Naive thymus-derived CD8-positive, alpha-beta T cell (primary cell): ENCODE measurements around the gene ANKS1B. TPM values are rescaled to one million over a fixed set of nuclear protein-coding genes. Genes with fewer than 3 reads are reported as not detected.
"Not testable (repeated sequence)": the region's sequence is repeated elsewhere in the genome, so short reads cannot be mapped to it uniquely, and the experiment has no call there.

Source experiments
- ATAC-seq, 2 donors: fragments of 150-1000 bp; cut with Tn5 transposase in 1 of 2; sonication (Bioruptor Pico), chemical (Tn5 transposase) in 1 of 2; 1 replicate in 1 of 2; 2 replicates in 1 of 2; pipeline ENCODE4 v1.10.0; 2021; ENCODE audit warnings: mild to moderate bottlenecking in 2 of 2, moderate library complexity in 2 of 2
- POLR2A ChIA-PET: fragments of 350-600 bp; sonication (Branson Sonifier 250); formaldehyde crosslinking; loops from one replicate; lab custom pipeline; 2021; ENCODE audit warnings: antibody characterized with exemption; lab: Charles Lee
- DNase-seq, 10 donors: peaks; one replicate each; pipeline versions ENCODE4 v3.0.0 to v3.0.0-alpha.2; 2020 to 2022
- H3K27ac Mint-ChIP-seq, 10 donors: one replicate each; pipeline ENCODE4 v1.8.0; 2020 to 2022; ENCODE audit warnings: mild to moderate bottlenecking in 10 of 10, mixed read lengths in 10 of 10, moderate library complexity in 4 of 10, inconsistent platforms in 1 of 10
- H3K27me3 Mint-ChIP-seq, 5 donors: one replicate each; pipeline ENCODE4 v1.8.0; 2021 to 2022; ENCODE audit warnings: mixed read lengths in 5 of 5
- H3K36me3 Mint-ChIP-seq, 3 donors: one replicate each; pipeline ENCODE4 v1.8.0; 2020 to 2022; ENCODE audit warnings: mixed read lengths in 3 of 3, mild to moderate bottlenecking in 2 of 3, inconsistent platforms in 1 of 3
- H3K4me1 Mint-ChIP-seq, 4 donors: one replicate each; pipeline ENCODE4 v1.8.0; 2021 to 2022; ENCODE audit warnings: mixed read lengths in 4 of 4
- H3K4me3 Mint-ChIP-seq, 10 donors: one replicate each; pipeline ENCODE4 v1.8.0; 2020 to 2022; ENCODE audit warnings: mild to moderate bottlenecking in 10 of 10, mixed read lengths in 10 of 10, moderate library complexity in 6 of 10, inconsistent platforms in 1 of 10
- H3K9me3 Mint-ChIP-seq, 9 donors: one replicate each; pipeline ENCODE4 v1.8.0; 2020 to 2022; ENCODE audit warnings: mixed read lengths in 9 of 9, mild to moderate bottlenecking in 3 of 9, inconsistent platforms in 1 of 9, moderate library complexity in 1 of 9
- polyA plus RNA-seq, 3 donors: library from polyadenylated mRNA; unstranded; fragments of 300-500 nt; fragmentation: Illumina TruSeq; gene quantifications; one replicate each; pipeline ENCODE4 v1.2.3, GENCODE V29; 2021
- total RNA-seq, 8 experiments: library from RNA in 2 of 8; stranded (reverse) in 2 of 8; gene quantifications; one replicate each; pipeline ENCODE4 v1.2.3 and lab custom pipeline; 2021 to 2026

ANKS1B gene
- total and polyA plus RNA-seq, 5 experiments from 2014 or later = not detected

DNA sequence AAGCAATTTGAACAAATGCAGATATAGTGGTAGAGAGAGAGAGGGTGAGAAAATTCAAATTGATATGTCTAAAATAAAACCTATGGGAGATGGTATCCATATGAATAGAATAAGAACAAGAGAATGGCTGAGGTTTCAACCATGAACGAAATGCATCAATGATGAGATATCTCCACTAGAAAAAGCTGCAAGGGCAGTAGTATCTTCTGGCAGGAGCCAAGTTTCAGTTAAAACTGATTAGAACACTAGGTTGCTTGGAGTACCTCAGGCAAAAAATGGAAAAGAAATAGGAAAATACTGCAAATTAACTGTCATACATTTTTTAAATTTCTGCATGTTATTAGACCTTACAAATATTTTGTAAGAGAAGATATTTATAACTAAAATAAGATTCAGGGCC lies 151.3 kb downstream of the ANKS1B start:
- Mint-ChIP-seq H3K27ac (no peak overlapping the region), H3K27me3 (no peaks in the 10 kb centered on the region), H3K36me3 (no peaks in the 10 kb centered on the region), H3K4me3 (no peak overlapping the region), H3K4me1 (no peaks in the 10 kb centered on the region), H3K9me3 (no peaks in the 10 kb centered on the region)
- DNase-seq (no peak), ATAC-seq (no peak)
- POLR2A ChIA-PET = no interaction called here

- Mint-ChIP-seq H3K27me3 (no peaks in the 10 kb centered on the region), H3K4me3 (no peak overlapping the region), H3K4me1 (no peaks in the 10 kb centered on the region), H3K27ac (no peak overlapping the region), H3K9me3 (peaks cover 0 to 17% (median 4%) of the 10 kb centered on the region in 9 donors), H3K36me3 (no peaks in the 10 kb centered on the region)
- POLR2A ChIA-PET = no interaction called here
- DNase-seq (no peak), ATAC-seq (no peak)
Observed at GRCh38 chr12:99824900-99825542, 159.7 kb downstream of the ANKS1B start.

DNA sequence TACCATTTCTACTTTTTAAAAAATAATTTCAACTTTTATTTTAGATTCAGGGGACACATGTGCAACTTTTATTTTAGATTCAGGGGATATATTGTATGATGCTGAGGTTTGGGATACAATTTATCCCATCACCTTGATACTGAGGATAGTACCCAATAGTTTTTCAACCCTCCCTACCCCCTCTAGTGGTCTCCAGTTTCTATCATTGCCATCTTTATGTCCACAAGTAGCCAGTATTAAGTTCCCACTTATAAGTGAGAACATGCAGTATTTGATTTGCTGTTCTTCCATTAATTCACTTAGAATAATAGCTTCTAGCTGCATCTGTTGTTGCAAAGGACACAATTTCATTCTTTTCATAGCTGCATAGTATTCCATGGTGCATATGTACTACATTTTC lies 162.5 kb downstream of the ANKS1B start:
- DNase-seq (no peak), ATAC-seq (no peak)
- POLR2A ChIA-PET = no interaction called here
- Mint-ChIP-seq H3K27me3 (no peaks in the 10 kb centered on the region), H3K27ac (no peak overlapping the region), H3K36me3 (no peaks in the 10 kb centered on the region), H3K4me1 (no peaks in the 10 kb centered on the region), H3K4me3 (no peak overlapping the region), H3K9me3 (peaks cover 0 to 17% (median 4%) of the 10 kb centered on the region in 9 donors)

GRCh38 chr12:99810718-99811593 lies 173.8 kb downstream of the ANKS1B start:
- POLR2A ChIA-PET = no interaction called here
- no peaks in the 10 kb centered on the region for H3K27me3 Mint-ChIP-seq
- no peak overlapping the region for H3K4me3 Mint-ChIP-seq
- H3K36me3 Mint-ChIP-seq = no peaks in the 10 kb centered on the region
- H3K27ac Mint-ChIP-seq = no peak overlapping the region
- H3K4me1 Mint-ChIP-seq = no peaks in the 10 kb centered on the region
- DNase-seq (no peak), ATAC-seq (no peak)
- H3K9me3 Mint-ChIP-seq = peaks cover 0 to 3% (median 0%) of the 10 kb centered on the region in 9 donors

- POLR2A ChIA-PET = no interaction called here
- ATAC-seq (no peak), DNase-seq (no peak)
- Mint-ChIP-seq H3K4me1 (no peaks in the 10 kb centered on the region), H3K27me3 (no peaks in the 10 kb centered on the region), H3K36me3 (no peaks in the 10 kb centered on the region), H3K9me3 (peaks cover 0 to 6% (median 0%) of the 10 kb centered on the region in 9 donors), H3K4me3 (no peak overlapping the region), H3K27ac (no peak overlapping the region)
Observed at GRCh38 chr12:99809909-99810308, 174.8 kb downstream of the ANKS1B start.

- Mint-ChIP-seq H3K27ac (no peak overlapping the region), H3K4me1 (no peaks in the 10 kb centered on the region), H3K36me3 (no peaks in the 10 kb centered on the region), H3K27me3 (no peaks in the 10 kb centered on the region), H3K9me3 (peaks cover 0 to 13% (median 0%) of the 10 kb centered on the region in 9 donors), H3K4me3 (no peak overlapping the region)
- ATAC-seq (no peak), DNase-seq (no peak)
- POLR2A ChIA-PET = no interaction called here
Observed at GRCh38 chr12:99806304-99806703, 178.4 kb downstream of the ANKS1B start.

- POLR2A ChIA-PET = no interaction called here
- Mint-ChIP-seq H3K4me1 (no peaks in the 10 kb centered on the region), H3K27ac (no peak overlapping the region), H3K9me3 (peaks cover 0 to 13% (median 3%) of the 10 kb centered on the region in 9 donors), H3K36me3 (no peaks in the 10 kb centered on the region), H3K27me3 (no peaks in the 10 kb centered on the region), H3K4me3 (no peak overlapping the region)
- ATAC-seq (no peak), DNase-seq (no peak)
Observed at GRCh38 chr12:99804715-99805114, 180.0 kb downstream of the ANKS1B start.

- H3K27me3 Mint-ChIP-seq = no peaks in the 10 kb centered on the region
- peaks cover 0 to 13% (median 4%) of the 10 kb centered on the region in 9 donors for H3K9me3 Mint-ChIP-seq
- ATAC-seq (no peak), DNase-seq (no peak)
- no peaks in the 10 kb centered on the region for H3K4me1 Mint-ChIP-seq
- no peaks in the 10 kb centered on the region for H3K36me3 Mint-ChIP-seq
- no peak overlapping the region for H3K27ac Mint-ChIP-seq
- no peak overlapping the region for H3K4me3 Mint-ChIP-seq
- POLR2A ChIA-PET = no interaction called here
Observed at GRCh38 chr12:99800605-99801004, 184.1 kb downstream of the ANKS1B start.

- POLR2A ChIA-PET, H3K27ac Mint-ChIP-seq, ATAC-seq, H3K27me3 Mint-ChIP-seq, H3K4me3 Mint-ChIP-seq, H3K4me1 Mint-ChIP-seq, H3K36me3 Mint-ChIP-seq, DNase-seq: not testable (repeated sequence)
- H3K9me3 Mint-ChIP-seq = peaks cover 0 to 30% (median 5%) of the 10 kb centered on the region in 9 donors
Observed at GRCh38 chr12:99797931-99798330, 186.8 kb downstream of the ANKS1B start.

DNA sequence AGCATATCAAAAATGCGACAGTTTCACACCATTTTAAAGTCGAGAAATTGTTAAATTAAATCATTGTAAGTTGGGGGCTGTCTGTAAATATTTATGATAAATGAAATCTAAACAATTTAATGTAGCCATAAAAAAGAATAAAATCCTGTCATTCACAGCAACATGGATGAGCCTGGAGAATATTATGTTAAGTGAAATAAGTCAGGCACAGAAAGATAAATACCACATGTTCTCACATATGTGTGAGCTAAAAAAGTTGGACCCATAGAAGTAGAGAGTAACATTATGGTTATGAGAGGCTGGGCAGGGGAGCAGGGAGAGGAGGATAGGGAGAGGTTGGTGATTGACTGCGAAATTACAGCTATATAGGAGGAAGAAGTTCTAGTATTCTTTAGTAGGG lies 201.3 kb downstream of the ANKS1B start:
- Mint-ChIP-seq H3K4me1 (no peaks in the 10 kb centered on the region), H3K4me3 (no peak overlapping the region), H3K9me3 (peaks cover 0 to 16% (median 4%) of the 10 kb centered on the region in 9 donors), H3K27ac (no peak overlapping the region), H3K27me3 (no peaks in the 10 kb centered on the region), H3K36me3 (no peaks in the 10 kb centered on the region)
- no peak for ATAC-seq
- POLR2A ChIA-PET = no interaction called here
- DNase-seq = no peak

DNA sequence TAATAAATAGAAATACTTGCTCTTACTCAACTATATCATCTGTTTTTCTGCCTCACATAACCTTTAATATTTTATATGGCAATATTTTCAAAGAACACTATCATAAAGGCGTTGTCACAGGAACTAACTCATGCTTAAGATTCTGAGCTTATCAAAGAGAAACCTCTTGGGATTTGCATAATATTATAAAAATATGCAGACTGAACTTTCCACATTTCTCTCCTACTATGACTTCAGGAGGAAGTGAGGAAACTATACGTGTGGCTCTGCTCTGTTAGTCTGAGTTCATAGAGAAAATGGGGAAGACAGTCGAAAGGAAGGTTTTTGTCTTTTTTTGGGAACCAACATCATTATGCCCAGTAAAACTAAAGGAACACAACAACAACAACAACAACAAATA lies 212.5 kb downstream of the ANKS1B start:
- no peak for DNase-seq
- H3K9me3 Mint-ChIP-seq = peaks cover 0 to 2% (median 0%) of the 10 kb centered on the region in 9 donors

GRCh38 chr12:99771659-99772058 lies 213.1 kb downstream of the ANKS1B start:
- Mint-ChIP-seq H3K27ac (no peak overlapping the region), H3K36me3 (no peaks in the 10 kb centered on the region), H3K4me3 (no peak overlapping the region), H3K4me1 (no peaks in the 10 kb centered on the region), H3K27me3 (no peaks in the 10 kb centered on the region), H3K9me3 (peaks cover 0 to 1% (median 0%) of the 10 kb centered on the region in 9 donors)
- ATAC-seq (no peak), DNase-seq (no peak)
- POLR2A ChIA-PET = no interaction called here

More for the DNA sequence above, 212.5 kb downstream of the ANKS1B start:
- no peaks in the 10 kb centered on the region for H3K36me3 Mint-ChIP-seq
- ATAC-seq = no peak
- POLR2A ChIA-PET = no interaction called here
- no peaks in the 10 kb centered on the region for H3K27me3 Mint-ChIP-seq
- peak overlapping the region in 1 of 10 donors; percentile 4 for H3K27ac Mint-ChIP-seq
- H3K4me1 Mint-ChIP-seq = no peaks in the 10 kb centered on the region
- H3K4me3 Mint-ChIP-seq = no peak overlapping the region

DNA sequence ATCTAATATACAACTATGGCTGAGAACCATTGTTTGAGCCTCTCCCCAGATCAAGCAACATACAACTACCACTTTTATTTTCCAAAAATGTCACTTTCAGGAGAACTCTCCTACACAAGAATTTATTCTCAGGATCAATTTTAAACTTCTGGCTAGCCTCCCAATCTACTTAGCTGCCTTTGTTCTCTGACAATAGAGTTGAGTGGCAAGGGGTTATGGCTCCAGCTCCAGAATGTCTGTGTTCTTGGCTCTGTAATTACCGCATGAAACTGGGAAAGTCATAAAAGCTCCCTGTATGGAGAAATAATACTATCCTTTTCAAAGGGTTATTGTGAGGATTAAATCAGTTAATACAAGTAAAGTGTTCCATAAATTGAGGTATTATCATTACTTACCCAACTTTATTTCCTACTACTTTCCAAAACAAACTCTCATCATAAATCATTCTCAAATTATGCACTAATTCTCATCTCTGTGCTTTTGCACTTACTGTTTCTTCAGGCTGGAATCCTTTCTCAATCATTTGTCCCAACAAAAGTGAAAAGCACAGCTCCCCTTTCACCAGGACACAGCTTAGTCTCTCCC lies 215.2 kb downstream of the ANKS1B start:
- no peak for ATAC-seq
- H3K4me1 Mint-ChIP-seq = no peaks in the 10 kb centered on the region
- H3K36me3 Mint-ChIP-seq = no peaks in the 10 kb centered on the region
- H3K9me3 Mint-ChIP-seq = peaks cover 0 to 1% (median 0%) of the 10 kb centered on the region in 9 donors
- no peak overlapping the region for H3K4me3 Mint-ChIP-seq
- no peak overlapping the region for H3K27ac Mint-ChIP-seq
- POLR2A ChIA-PET = no interaction called here
- peaks cover 0 to 2% (median 0%) of the 10 kb centered on the region in 5 donors for H3K27me3 Mint-ChIP-seq
- no peak for DNase-seq
